ENCODE results near the gene PTPRG. TPM values are rescaled to one million over a fixed set of nuclear protein-coding genes. Genes with fewer than 3 reads are reported as not detected.

The PTPRG gene
- total and polyA plus RNA-seq, 4 donors = 3.6 to 35.6 (median 8.1) TPM

- no peak overlapping the region for H3K9ac ChIP-seq (ENCODE audit: low read depth in 1 of 2, low read length in 2 of 2)
- TF ChIP-seq CTCF (IDR thresholded peaks at IDR 0.05; ENCODE audit: low read depth, low read length, missing input control) (no peak), JUND (IDR thresholded peaks at IDR 0.05) (no peak), SP1 (IDR thresholded peaks at IDR 0.05) (no peak), RXRA (IDR thresholded peaks at IDR 0.05) (no peak), NR2F2 (IDR thresholded peaks at IDR 0.05) (no peak), ZBTB33 (IDR thresholded peaks at IDR 0.05) (no peak), MAX (IDR thresholded peaks at IDR 0.05) (no peak), RAD21 (IDR thresholded peaks at IDR 0.05) (no peak), TAF1 (conservative IDR thresholded peaks at IDR 0.05) (no peak), REST (IDR thresholded peaks at IDR 0.05) (no peak), HNF4A (conservative IDR thresholded peaks at IDR 0.05) (no peak), YY1 (IDR thresholded peaks at IDR 0.05) (no peak), FOXA1 (IDR thresholded peaks at IDR 0.05) (no peak), ATF3 (IDR thresholded peaks at IDR 0.05) (no peak), FOXA2 (IDR thresholded peaks at IDR 0.05) (no peak), HNF4G (IDR thresholded peaks at IDR 0.05) (no peak), GABPA (IDR thresholded peaks at IDR 0.05 in 1 of 2, conservative IDR thresholded peaks at IDR 0.05 in 1 of 2) (no peak), EGR1 (IDR thresholded peaks at IDR 0.05; ENCODE audit: low read depth in 2 of 2) (no peak)
- no peak overlapping the region for H3K27ac ChIP-seq (ENCODE audit: low read depth in 1 of 2, low read length in 2 of 2)
- no peaks in the 10 kb centered on the region for H3K27me3 ChIP-seq (ENCODE audit: control insufficient read depth in 4 of 4, insufficient read depth in 4 of 4, low read length in 3 of 4)
- H3K9me3 ChIP-seq (ENCODE audit: control insufficient read depth in 4 of 4, low read length in 3 of 4) = no peaks in the 10 kb centered on the region
- no peaks in the 10 kb centered on the region for H3K36me3 ChIP-seq (ENCODE audit: control insufficient read depth in 4 of 4, insufficient read depth in 3 of 4, low read depth in 1 of 4, low read length in 3 of 4)
- H3K4me3 ChIP-seq (ENCODE audit: low read depth in 1 of 3, low read length in 3 of 3) = no peak overlapping the region
- WGBS = 85% methylated on average over 5 of the region's 6 CpGs
- DNase-seq (ENCODE audit: low spot score) = no peak
- H3K4me1 ChIP-seq (ENCODE audit: control insufficient read depth in 4 of 4, insufficient read depth in 4 of 4, low read length in 3 of 4) = peaks cover 0 to 13% (median 7%) of the 10 kb centered on the region in 4 donors
Observed at GRCh38 chr3:61885414-61885813, 324.0 kb downstream of the PTPRG start.

Data from liver (tissue), 9 donors.